HepG2 (cell line): ENCODE data around the gene HYLS1. TPM values are rescaled to one million over a fixed set of nuclear protein-coding genes. Genes with fewer than 3 reads are reported as not detected.

Source experiments
- BCL3 ChIP-seq: sonication (generic); formaldehyde crosslinking; IDR thresholded peaks from 2 replicates; pipeline ENCODE4 v1.5.1; 2020; ENCODE audit warnings: mild to moderate bottlenecking, missing genetic modification reagents, moderate library complexity
- CBFB ChIP-seq: sonication (generic); formaldehyde crosslinking; IDR thresholded peaks from 2 replicates; pipeline ENCODE4 v1.4.0; 2020; ENCODE audit warnings: missing genetic modification reagents
- HHEX ChIP-seq: IDR thresholded peaks from 2 replicates; pipeline ENCODE4 v1.6.1; 2016; ENCODE audit warnings: control low read depth
- NAIF1 ChIP-seq: sonication (generic); formaldehyde crosslinking; IDR thresholded peaks from 2 replicates; pipeline ENCODE4 v1.5.0; 2020; ENCODE audit warnings: mild to moderate bottlenecking, missing genetic modification reagents, borderline replicate concordance
- POLR2AphosphoS5 ChIP-seq: IDR thresholded peaks from 2 replicates; pipeline ENCODE4 v1.6.1; 2012; ENCODE audit warnings: low read depth, low read length
- SNAPC2 ChIP-seq: sonication (generic); formaldehyde crosslinking; IDR thresholded peaks from 2 replicates; pipeline ENCODE4 v1.8.1; 2022; ENCODE audit warnings: mild to moderate bottlenecking, missing genetic modification reagents
- TFDP1 ChIP-seq: IDR thresholded peaks from 2 replicates; pipeline ENCODE4 v1.6.1; 2016; ENCODE audit warnings: missing compliant biosample characterization, missing genetic modification reagents, borderline replicate concordance
- ZBTB38 ChIP-seq: sonication (generic); formaldehyde crosslinking; IDR thresholded peaks from 2 replicates; pipeline ENCODE4 v1.5.1; 2020; ENCODE audit warnings: mild to moderate bottlenecking, missing genetic modification reagents
- ZBTB40 ChIP-seq, 2 experiments: fragments of 450-650 bp in 1 of 2; sonication (generic) in 1 of 2; formaldehyde crosslinking in 1 of 2; IDR thresholded peaks; 2 replicates each; pipeline versions ENCODE4 v1.6.1 to v1.8.0; 2016 to 2022; ENCODE audit warnings: antibody characterized with exemption in 1 of 2, mild to moderate bottlenecking in 1 of 2, missing genetic modification reagents in 1 of 2
- ZMYM3 ChIP-seq: sonication (generic); formaldehyde crosslinking; IDR thresholded peaks from 2 replicates; pipeline ENCODE4 v1.5.1; 2020; ENCODE audit warnings: mild to moderate bottlenecking, missing genetic modification reagents
- ZNF333 ChIP-seq: sonication (generic); formaldehyde crosslinking; IDR thresholded peaks from 2 replicates; pipeline ENCODE4 v1.4.0; 2020; ENCODE audit warnings: mild to moderate bottlenecking, missing genetic modification reagents, borderline replicate concordance
- ZNF547 ChIP-seq: sonication (generic); formaldehyde crosslinking; IDR thresholded peaks from 2 replicates; pipeline ENCODE4 v1.5.1; 2020; ENCODE audit warnings: mild to moderate bottlenecking, missing genetic modification reagents
- ZNF839 ChIP-seq: sonication (generic); formaldehyde crosslinking; IDR thresholded peaks from 2 replicates; pipeline ENCODE4 v1.4.0; 2020; ENCODE audit warnings: missing genetic modification reagents, mild to moderate bottlenecking, borderline replicate concordance
- ZSCAN5A ChIP-seq: sonication (generic); formaldehyde crosslinking; IDR thresholded peaks from 2 replicates; pipeline ENCODE4 v1.8.0; 2022; ENCODE audit warnings: mild to moderate bottlenecking, missing genetic modification reagents, borderline replicate concordance
- polyA plus RNA-seq, 8 experiments: library from polyadenylated mRNA; depleted of rRNA in 3 of 8; stranded (reverse) in 7 of 8; unstranded in 1 of 8; fragments of >200 nt; fragmentation: Illumina TruSeq in 4 of 8; extraction: Trizol in 4 of 8; gene quantifications; 2 replicates each; pipeline versions ENCODE4 v1.2.1 to v1.2.3, GENCODE V29; 2011 to 2016; ENCODE audit warnings: low read depth in 4 of 8, missing spikeins in 1 of 8, mixed read lengths in 1 of 8; ENCODE audit not compliant: insufficient read depth in 1 of 8
- total RNA-seq, 5 experiments: library from RNA; depleted of rRNA; stranded (reverse); fragments of >200 nt; fragmentation: Illumina TruSeq; extraction: Trizol; gene quantifications; 2 replicates each; pipeline ENCODE4 v1.2.3, GENCODE V29; 2016; ENCODE audit warnings: low read depth in 1 of 5

Gene HYLS1
- total and polyA plus RNA-seq, 2 of the 13 experiments (the other 11 are each of a cell fraction or from before 2014, with no cell fraction given): 1.3 to 3.8 TPM

- TF ChIP-seq TFDP1 (CRISPR knock-in tag): peak; percentile 63; the same call in 1 of the 2 replicates
- no peak for TF ChIP-seq HHEX (CRISPR knock-in tag)
- peak; percentile 53; the same call in 1 of the 2 replicates for TF ChIP-seq POLR2AphosphoS5
- TF ChIP-seq ZBTB40 (IDR thresholded peaks at IDR 0.05): no peak
- peak; percentile 55; the same call in 1 of the 2 replicates for TF ChIP-seq ZBTB40 (CRISPR knock-in tag; IDR thresholded peaks at IDR 0.05)
- peak; percentile 40 for TF ChIP-seq CBFB (CRISPR knock-in tag)
- no peak for TF ChIP-seq ZMYM3 (CRISPR knock-in tag)
- TF ChIP-seq SNAPC2: 0 out of 2 replicates have a peak, but pooled peaks have one; percentile 24
- TF ChIP-seq ZNF333 (CRISPR knock-in tag): 0 out of 2 replicates have a peak, but pooled peaks have one; percentile 20
- TF ChIP-seq ZSCAN5A: no peak
- peak; percentile 99 for TF ChIP-seq NAIF1 (CRISPR knock-in tag)
- TF ChIP-seq ZNF547: peak; percentile 81; the same call in 1 of the 2 replicates
- TF ChIP-seq ZBTB38 (CRISPR knock-in tag): peak; percentile 48; the same call in 1 of the 2 replicates
- peak; percentile 44; the same call in 1 of the 2 replicates for TF ChIP-seq ZNF839 (CRISPR knock-in tag)
- TF ChIP-seq BCL3: peak; percentile 26; the same call in 1 of the 2 replicates
Measured at GRCh38 chr11:125887373-125888324, at the start of gene HYLS1 (continued).
